HG02852 (cell line): ENCODE results near the gene CLIC5.

Source experiments
- ATAC-seq: cut with Tn5 transposase; IDR thresholded peaks from one replicate; pipeline ENCODE4 v1.9.1; 2021; ENCODE audit warnings: mild to moderate bottlenecking, moderate library complexity; ENCODE audit not compliant: unreplicated experiment

CLIC5 gene

GRCh38 chr6:45900808-45901752 is 114.6 kb downstream of the CLIC5 start:
- ATAC-seq = no peak

- no peak for ATAC-seq
Measured at GRCh38 chr6:45899683-45899946, 116.0 kb downstream of the CLIC5 start.

GRCh38 chr6:45898941-45899682 is 116.5 kb downstream of the CLIC5 start:
- ATAC-seq = no peak

GRCh38 chr6:45896783-45897441 is 118.7 kb downstream of the CLIC5 start:
- ATAC-seq = no peak

DNA sequence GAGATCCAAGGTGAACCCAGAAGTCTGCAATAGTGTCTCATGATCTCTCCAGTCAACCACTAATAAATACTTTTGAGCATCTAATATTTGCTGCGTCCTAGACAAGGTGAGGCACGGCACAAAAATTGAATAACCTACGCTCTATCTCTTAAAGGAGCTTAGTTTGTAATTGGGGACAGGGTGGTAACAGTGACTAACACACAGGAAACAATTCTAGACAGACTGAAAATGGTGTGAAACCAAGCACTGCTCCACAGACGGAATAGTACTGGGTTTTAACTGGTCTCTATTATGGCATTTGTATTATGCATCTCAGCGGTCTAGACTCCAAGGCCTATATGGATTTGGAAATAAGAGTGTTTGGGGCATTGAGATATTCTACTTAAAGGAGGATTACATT is 120.1 kb downstream of the CLIC5 start:
- no peak for ATAC-seq

DNA sequence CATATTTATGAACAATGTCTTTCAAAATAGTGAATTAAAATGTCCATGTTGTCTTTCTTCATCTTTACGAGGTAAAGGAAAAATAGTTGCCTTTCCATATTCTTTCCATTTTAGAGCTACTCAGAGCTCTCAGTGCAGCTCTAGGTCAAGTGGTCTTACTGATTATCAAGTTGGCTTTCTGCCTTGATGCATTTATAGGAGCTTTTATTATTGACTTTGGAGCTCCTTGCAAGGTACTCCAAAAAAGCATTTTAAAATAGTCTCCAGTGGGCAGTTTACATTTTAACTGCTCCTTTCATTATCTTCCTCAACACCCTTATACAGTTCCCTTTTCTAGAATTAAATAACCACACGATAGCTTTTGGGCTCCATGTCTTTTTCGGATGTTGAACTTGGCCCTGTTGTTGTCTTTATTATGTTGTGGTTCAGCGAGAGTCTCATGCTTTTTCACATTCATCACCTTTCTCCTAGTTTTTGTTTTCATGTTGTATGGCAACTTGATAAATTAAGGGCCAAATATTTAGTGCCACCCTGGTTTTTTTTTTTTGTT is 122.9 kb downstream of the CLIC5 start:
- no peak for ATAC-seq

- no peak for ATAC-seq
Measured at GRCh38 chr6:45892196-45892595, 123.5 kb downstream of the CLIC5 start.

DNA sequence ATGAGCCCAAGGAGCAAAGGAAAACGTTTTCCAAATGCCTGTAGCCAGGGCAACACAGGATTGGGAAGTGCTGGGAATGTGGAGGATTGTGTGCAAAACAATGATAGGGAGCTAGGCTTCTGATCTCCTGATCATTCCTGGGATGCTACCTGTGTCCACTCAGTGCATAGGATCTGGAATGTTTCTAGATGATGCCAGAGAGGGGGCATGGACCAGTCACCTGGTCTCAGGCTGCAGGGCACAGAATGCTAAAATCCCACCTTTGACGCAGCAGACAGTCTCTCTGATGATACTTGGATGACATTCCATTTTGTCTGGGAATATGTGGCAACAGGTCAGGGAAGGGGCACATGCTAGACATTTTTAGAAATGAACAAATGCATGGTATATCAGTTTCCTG is 128.9 kb downstream of the CLIC5 start:
- ATAC-seq = no peak

DNA sequence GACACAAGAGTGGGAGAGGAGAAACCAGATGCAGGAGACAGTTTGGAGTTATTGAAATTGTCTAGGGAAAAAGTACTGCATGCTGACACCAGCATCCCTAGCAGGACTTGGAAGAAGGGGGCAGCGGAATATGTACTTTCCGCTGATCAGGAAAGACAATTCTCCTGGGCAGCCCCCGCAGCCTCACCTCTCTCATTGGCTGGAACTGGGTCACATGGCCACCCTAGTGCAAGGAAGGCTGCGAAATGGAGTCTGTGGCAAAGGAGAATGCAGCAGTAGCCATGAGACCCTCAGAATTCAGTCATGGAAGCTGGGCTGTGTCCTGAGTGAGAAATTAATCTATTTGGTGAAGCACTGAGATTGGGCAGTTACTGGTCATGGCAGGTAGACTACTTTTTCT is 131.3 kb downstream of the CLIC5 start:
- ATAC-seq = no peak

- ATAC-seq = no peak
Measured at GRCh38 chr6:45882671-45883070, 133.0 kb downstream of the CLIC5 start.

DNA sequence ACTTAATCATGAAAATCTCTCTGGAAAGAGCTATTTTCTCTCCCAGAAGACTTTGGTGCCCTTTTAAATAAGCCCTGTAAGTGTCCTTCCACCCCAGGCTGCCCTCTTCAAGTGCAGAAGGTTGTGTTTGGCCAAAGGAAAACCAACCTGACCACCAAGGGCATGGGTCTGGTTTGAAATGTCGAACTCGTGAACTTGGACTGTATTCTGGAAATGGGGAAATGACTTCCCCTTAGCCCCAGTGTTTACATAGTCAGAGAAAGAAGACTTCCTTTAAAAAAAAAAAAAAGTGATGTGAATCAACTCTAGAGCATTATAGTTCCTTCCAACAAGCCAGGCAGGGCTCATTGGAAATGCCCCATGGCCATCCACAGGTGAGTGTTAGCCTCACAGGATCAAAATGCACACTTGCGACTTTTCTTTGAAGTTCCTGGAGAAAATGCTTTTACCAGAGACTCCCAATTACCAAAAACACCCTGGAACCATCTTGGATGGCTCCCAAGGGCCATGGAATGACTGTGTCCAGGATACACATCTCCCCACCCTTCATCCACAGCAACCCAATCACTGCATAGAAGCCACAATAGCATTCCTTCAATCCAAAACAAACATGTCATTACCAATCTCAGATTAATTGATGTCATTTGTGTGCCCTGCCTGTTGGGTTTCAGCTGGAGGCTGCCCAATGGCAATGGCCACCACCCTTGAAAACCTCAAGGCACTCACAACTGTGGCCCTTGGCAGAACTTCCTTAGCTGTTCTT is 133.8 kb downstream of the CLIC5 start:
- ATAC-seq = no peak

DNA sequence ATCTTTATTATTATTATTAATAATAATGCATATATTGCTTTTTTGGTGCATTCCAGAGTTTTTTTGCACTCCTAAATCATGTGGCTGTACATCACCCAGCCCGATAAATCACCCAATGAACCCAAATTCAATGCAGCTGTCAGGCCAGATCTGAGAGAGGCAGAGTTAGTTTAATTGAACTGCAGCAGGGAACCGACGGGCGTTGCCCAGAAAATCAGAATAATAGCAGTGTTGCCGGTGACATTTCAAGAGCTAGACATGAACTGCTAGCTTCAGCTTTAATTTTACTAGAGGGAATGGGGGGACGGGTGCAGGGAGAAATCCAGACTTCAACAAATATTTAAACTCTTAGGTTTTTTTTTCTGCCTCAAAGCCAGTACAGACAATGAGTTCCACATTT is 135.0 kb downstream of the CLIC5 start:
- ATAC-seq = no peak

DNA sequence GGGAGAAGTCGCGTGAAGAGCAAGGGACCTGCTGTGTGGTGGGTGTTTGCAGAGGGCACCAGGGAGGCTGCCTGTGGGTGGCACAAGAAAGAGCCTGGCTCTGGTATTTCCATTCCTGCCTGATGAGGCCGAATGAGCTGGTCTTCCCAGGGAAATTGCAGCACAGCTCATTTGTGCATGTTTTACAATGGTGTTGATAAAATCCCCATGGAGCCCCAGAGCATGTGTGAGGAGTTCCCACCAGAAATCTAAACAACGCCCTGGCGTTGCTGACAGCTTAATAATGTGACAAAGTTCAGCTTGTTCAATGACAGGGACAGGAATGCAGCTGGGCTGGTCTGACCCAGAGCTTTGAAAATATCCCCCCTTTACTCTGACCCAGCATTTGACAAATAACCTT is 135.5 kb downstream of the CLIC5 start:
- ATAC-seq = no peak

- no peak for ATAC-seq
Measured at GRCh38 chr6:45877970-45878590, 137.6 kb downstream of the CLIC5 start.

- no peak for ATAC-seq
Measured at GRCh38 chr6:45872827-45873365, 142.8 kb downstream of the CLIC5 start.

DNA sequence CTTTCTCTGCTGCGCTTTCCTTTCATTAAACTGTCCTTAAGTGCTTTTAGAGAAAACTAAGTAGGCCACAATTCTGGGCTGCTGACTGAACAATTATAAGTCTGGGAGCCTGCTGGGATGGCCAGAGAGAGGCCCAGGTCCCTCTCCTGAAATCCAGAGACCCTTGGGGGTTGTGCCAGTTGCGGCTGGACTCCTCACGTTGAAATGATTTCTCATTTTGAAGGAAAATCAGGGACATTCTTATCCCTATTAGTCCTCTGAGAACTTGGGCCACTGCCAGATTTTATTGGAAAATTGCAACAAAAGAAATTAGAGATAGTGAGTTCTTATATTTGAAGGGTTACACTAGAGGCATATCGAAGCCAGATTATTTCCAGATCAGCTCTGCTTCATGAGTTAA is 145.1 kb downstream of the CLIC5 start:
- no peak for ATAC-seq

GRCh38 chr6:45864651-45865050 is 151.0 kb downstream of the CLIC5 start:
- ATAC-seq = no peak

GRCh38 chr6:45858691-45859090 is 157.0 kb downstream of the CLIC5 start:
- no peak for ATAC-seq

- ATAC-seq = no peak
Measured at GRCh38 chr6:45857827-45858226, 157.8 kb downstream of the CLIC5 start.
